PC-9 (cell line): ENCODE measurements around the gene SERPING1. TPM values are rescaled to one million over a fixed set of nuclear protein-coding genes. Genes with fewer than 3 reads are reported as not detected.

Experiments used
- BruUV-seq: library from RNA; stranded (reverse); fragments of 400-500 nt; replicated peaks from 2 replicates; lab custom pipeline; 2021; lab: Mats Ljungman, UMichigan
- CTCF ChIA-PET: fragments of 300-600 bp; sonication (Branson Sonifier 250); formaldehyde crosslinking; loops from one replicate; lab custom pipeline; 2022; ENCODE audit warnings: antibody characterized with exemption; lab: Charles Lee
- POLR2A ChIA-PET: fragments of 300-600 bp; sonication (Branson Sonifier 250); formaldehyde crosslinking; loops from one replicate; lab custom pipeline; 2022; ENCODE audit warnings: antibody characterized with exemption; ENCODE audit not compliant: unreplicated experiment; lab: Charles Lee
- DNase-seq, 2 experiments: peaks; one replicate each; pipeline versions ENCODE4 v3.0.0 to v3.0.0-alpha.2; 2015 to 2022; ENCODE audit warnings: mixed read lengths in 1 of 2
- H2AFZ ChIP-seq: fragments of 200-600 bp; sonication (generic); 2 replicates; pipeline ENCODE4 v1.8.1; 2017; ENCODE audit warnings: antibody characterized with exemption
- H3F3A ChIP-seq: fragments of 200-600 bp; sonication (generic); 2 replicates; pipeline ENCODE4 v1.8.1; 2017; ENCODE audit warnings: antibody characterized with exemption, mild to moderate bottlenecking, low read depth; ENCODE audit not compliant: insufficient read depth
- H3K27ac ChIP-seq: fragments of 200-600 bp; sonication (generic); 2 replicates; pipeline ENCODE4 v1.6.1; 2016; ENCODE audit warnings: mixed run types
- H3K27me3 ChIP-seq: fragments of 200-600 bp; sonication (generic); 2 replicates; pipeline ENCODE4 v1.6.1; 2016; ENCODE audit warnings: low read depth, mixed run types; ENCODE audit not compliant: insufficient read depth
- H3K36me3 ChIP-seq: fragments of 200-600 bp; sonication (generic); 2 replicates; pipeline ENCODE4 v1.6.1; 2016; ENCODE audit warnings: low read depth, mixed run types
- H3K4me1 ChIP-seq: fragments of 200-600 bp; sonication (generic); replicated peaks from 2 replicates; pipeline ENCODE4 v1.6.1; 2016; ENCODE audit warnings: mixed run types; ENCODE audit not compliant: insufficient read depth
- H3K4me2 ChIP-seq: fragments of 200-600 bp; sonication (generic); 2 replicates; pipeline ENCODE4 v1.6.1; 2017; ENCODE audit warnings: mixed run types
- H3K4me3 ChIP-seq: fragments of 200-600 bp; sonication (generic); 2 replicates; pipeline ENCODE4 v1.6.1; 2016; ENCODE audit warnings: mixed run types
- H3K79me2 ChIP-seq: fragments of 200-600 bp; sonication (generic); 2 replicates; pipeline ENCODE4 v1.6.1; 2017; ENCODE audit warnings: low read depth, mixed run types
- H3K9me2 ChIP-seq: fragments of 200-600 bp; sonication (generic); 2 replicates; pipeline ENCODE4 v1.8.1; 2017; ENCODE audit warnings: mild to moderate bottlenecking; ENCODE audit not compliant: insufficient read depth
- H3K9me3 ChIP-seq: fragments of 200-600 bp; sonication (generic); 2 replicates; pipeline ENCODE4 v1.8.1; 2016; ENCODE audit warnings: low read depth; ENCODE audit not compliant: insufficient read depth
- H4K20me1 ChIP-seq: fragments of 200-600 bp; sonication (generic); 2 replicates; pipeline ENCODE4 v1.8.1; 2017; ENCODE audit not compliant: insufficient read depth
- CTCF ChIP-seq: fragments of 200-600 bp; sonication (generic); conservative IDR thresholded peaks from 2 replicates; pipeline ENCODE4 v1.6.1; 2017; ENCODE audit warnings: mixed run types, antibody characterized with exemption, mild to moderate bottlenecking, moderate library complexity
- EZH2 ChIP-seq: fragments of 200-600 bp; sonication (generic); IDR thresholded peaks from 2 replicates; pipeline ENCODE4 v1.8.0; 2017; ENCODE audit warnings: antibody characterized with exemption, low read depth
- intact Hi-C: fragments of 100-400 bp; cut with micrococcal nuclease; formaldehyde crosslinking; loops from one replicate; pipeline ENCODE4 v1.10.0; 2022; ENCODE audit not compliant: unreplicated experiment
- microRNA-seq: library from miRNA; unstranded; fragments of <30 nt; microRNA quantifications from one replicate; pipeline ENCODE4 v1.2.0, GENCODE V29; 2021; ENCODE audit warnings: borderline number of aligned reads, borderline replicate concordance
- total RNA-seq: library from RNA; stranded (reverse); gene quantifications from 2 replicates; pipeline ENCODE4 v1.2.3, GENCODE V29; 2021

SERPING1 gene
- total RNA-seq, 1 experiment from 2014 or later: 3.1 TPM

DNA sequence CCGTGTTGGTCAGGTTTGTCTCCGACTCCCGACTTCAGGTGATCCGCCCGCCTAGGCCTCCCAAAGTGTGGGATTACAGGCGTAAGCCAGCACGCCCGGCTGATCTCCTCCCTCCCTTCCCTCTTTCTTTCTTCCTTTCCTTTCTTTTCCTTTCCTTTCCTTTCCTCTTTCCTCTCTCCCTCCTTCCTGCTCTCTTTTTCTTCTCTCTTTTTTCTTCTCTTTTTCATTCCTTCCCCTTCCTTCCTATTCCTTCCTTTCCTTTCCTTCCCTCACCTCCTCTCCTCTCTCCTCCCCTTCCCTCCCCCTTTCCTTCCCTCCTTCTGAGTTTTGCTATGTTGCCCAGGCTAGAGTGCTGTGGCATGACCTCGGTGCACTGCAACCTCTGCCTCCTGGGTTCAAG, 66.5 kb downstream of the SERPING1 start:
- ChIA-PET POLR2A (no interaction called here), CTCF (no interaction called here)
- TF ChIP-seq EZH2: no peak
- no peak for TF ChIP-seq CTCF
- H3K4me3 ChIP-seq: no peak overlapping the region
- H3K4me2 ChIP-seq: no peak overlapping the region
- H3K36me3 ChIP-seq: peaks cover 26% of the 10 kb centered on the region; the same call in 1 of the 2 replicates
- intact Hi-C loops: loop anchor here (2.0 to 10.0 kb wide), 4 partner anchors 339 to 1481 kb away; partner anchors contain the start of genes FAM111A and TNKS1BP1
- H4K20me1 ChIP-seq: no peaks in the 10 kb centered on the region
- BruUV-seq: no TSS peak
- H3K27me3 ChIP-seq: no peaks in the 10 kb centered on the region
- H3K9me2 ChIP-seq: no peaks in the 10 kb centered on the region
- H3K9me3 ChIP-seq: no peaks in the 10 kb centered on the region
- H3K27ac ChIP-seq: no peak overlapping the region
- H3F3A ChIP-seq: peaks cover 34% of the 10 kb centered on the region
- no peak overlapping the region for H2AFZ ChIP-seq
- no peak for DNase-seq
- H3K4me1 ChIP-seq: peaks cover 8% of the 10 kb centered on the region
- H3K79me2 ChIP-seq: peaks cover 22% of the 10 kb centered on the region

Small RNAs within 50 kb of the gene (microRNA-seq; reads per million reads assigned to microRNA genes)
- 7,862 reads per million, percentile 91 among the genes with 10 or more reads in this experiment for gene MIR130A

Other genes starting within 250 kb of the SERPING1 start
- not detected in 2 replicates for gene PRG3, start 216.5 kb upstream of the SERPING1 start, total RNA-seq
- not detected in 2 replicates for gene PRG2, start 207.0 kb upstream of the SERPING1 start, total RNA-seq
- 35.7 and 41.3 TPM in 2 replicates for gene SLC43A3, start 170.6 kb upstream of the SERPING1 start, total RNA-seq
- gene RTN4RL2, start 137.2 kb upstream of the SERPING1 start, total RNA-seq: 3.4 and 4.6 TPM in 2 replicates
- gene SLC43A1, start 82.0 kb upstream of the SERPING1 start, total RNA-seq: 3.2 and 4.0 TPM in 2 replicates
- 90.2 and 94.7 TPM in 2 replicates for gene TIMM10, start 66.9 kb upstream of the SERPING1 start, total RNA-seq
- not detected in 2 replicates for gene SMTNL1, start 60.1 kb upstream of the SERPING1 start, total RNA-seq
- gene UBE2L6, start 30.0 kb upstream of the SERPING1 start, total RNA-seq: 121 and 122 TPM in 2 replicates
- gene YPEL4, start 52.2 kb downstream of the SERPING1 start, total RNA-seq: 0.48 and 0.98 TPM in 2 replicates
- 23.4 and 24.2 TPM in 2 replicates for gene CLP1, start 60.1 kb downstream of the SERPING1 start, total RNA-seq
- gene ZDHHC5, start 70.4 kb downstream of the SERPING1 start, total RNA-seq: 94.2 and 101 TPM in 2 replicates
- 25.3 and 26.9 TPM in 2 replicates for gene MED19, start 114.5 kb downstream of the SERPING1 start, total RNA-seq
- gene TMX2, start 114.9 kb downstream of the SERPING1 start, total RNA-seq: 124 and 138 TPM in 2 replicates
- 211 and 318 TPM in 2 replicates for gene SELENOH, start 143.8 kb downstream of the SERPING1 start, total RNA-seq
- not detected in 2 replicates for gene BTBD18, start 154.1 kb downstream of the SERPING1 start, total RNA-seq
- gene CTNND1, start 164.1 kb downstream of the SERPING1 start, total RNA-seq: 340 and 413 TPM in 2 replicates